HCT116 (cell line): ENCODE measurements around the gene ASB14. TPM values are rescaled to one million over a fixed set of nuclear protein-coding genes. Genes with fewer than 3 reads are reported as not detected.
"Not testable (repeated sequence)": the region's sequence is repeated elsewhere in the genome, so short reads cannot be mapped to it uniquely, and the experiment has no call there.

Experiments used
- ATAC-seq: fragments of 200-7000 bp; cut with Tn5 transposase; 2 replicates; pipeline ENCODE4 v1.9.1; 2020; ENCODE audit warnings: mild to moderate bottlenecking, moderate library complexity
- BruUV-seq: library from RNA; stranded (reverse); fragments of 400-500 nt; replicated peaks from 2 replicates; lab custom pipeline; 2021; lab: Mats Ljungman, UMichigan
- CTCF ChIA-PET: fragments of 300-600 bp; sonication (Branson Sonifier 250); formaldehyde crosslinking; loops from one replicate; lab custom pipeline; 2021; ENCODE audit warnings: antibody characterized with exemption; lab: Charles Lee
- POLR2A ChIA-PET: fragments of 300-600, 350-600 bp; sonication (Branson Sonifier 250); formaldehyde crosslinking; loops from one replicate; lab custom pipeline; 2021; ENCODE audit warnings: antibody characterized with exemption; lab: Charles Lee
- RAD21 ChIA-PET, 2 experiments: fragments of 300-600 bp; sonication (Branson Sonifier 250); formaldehyde crosslinking; loops; one replicate each; lab custom pipeline; 2023; ENCODE audit warnings: low total read pairs in 2 of 2; ENCODE audit not compliant: uncharacterized antibody in 2 of 2, unreplicated experiment in 2 of 2, low non-redundant PET in 1 of 2; lab: Charles Lee
- DNase-seq: peaks from one replicate; pipeline ENCODE4 v3.0.0-alpha.2; 2010; ENCODE audit warnings: low read depth, low spot score
- H2AFZ ChIP-seq: fragments of 200-600 bp; shearing (Covaris generic), sonication (generic); 2 replicates; pipeline ENCODE4 v1.6.1; 2017; ENCODE audit warnings: low read depth, mixed run types, mixed read lengths, antibody characterized with exemption, low read length; ENCODE audit not compliant: poor library complexity, severe bottlenecking
- H3K27ac ChIP-seq: 2 replicates; pipeline ENCODE4 v1.5.1; 2012; ENCODE audit warnings: low read depth, low read length
- H3K27me3 ChIP-seq: fragments of 200-600 bp; sonication (generic); 2 replicates; pipeline ENCODE4 v1.6.1; 2016; ENCODE audit warnings: mixed run types, low read length, mixed read lengths; ENCODE audit not compliant: insufficient read depth
- H3K36me3 ChIP-seq, 2 experiments: fragments of 200-500 bp in 1 of 2; fragments of 200-600 bp in 1 of 2; sonication (Bioruptor generic) in 1 of 2; sonication (generic) in 1 of 2; 2 replicates each; pipeline versions ENCODE4 v1.5.1 to v1.6.1; 2014 to 2016; ENCODE audit warnings: low read length in 2 of 2, inconsistent platforms in 1 of 2, mixed read lengths in 1 of 2, mixed run types in 1 of 2; ENCODE audit not compliant: insufficient read depth in 2 of 2, control insufficient read depth in 1 of 2
- H3K4me1 ChIP-seq, 2 experiments: fragments of 200-600 bp in 1 of 2; sonication (generic) in 1 of 2; 2 replicates each; pipeline versions ENCODE4 v1.5.1 to v1.6.1; 2012 to 2017; ENCODE audit warnings: low read length in 2 of 2, inconsistent platforms in 1 of 2, mild to moderate bottlenecking in 1 of 2, mixed read lengths in 1 of 2, mixed run types in 1 of 2, moderate library complexity in 1 of 2; ENCODE audit not compliant: insufficient read depth in 2 of 2, control insufficient read depth in 1 of 2
- H3K4me2 ChIP-seq: fragments of 200-600 bp; sonication (generic); 2 replicates; pipeline ENCODE4 v1.6.1; 2017; ENCODE audit warnings: mixed run types, low read length, mixed read lengths
- H3K4me3 ChIP-seq, 2 experiments: fragments of 200-600 bp in 1 of 2; sonication (generic) in 1 of 2; replicated peaks in 1 of 2; 2 replicates each; pipeline ENCODE4 v1.5.1; 2011 to 2016; ENCODE audit warnings: low read length in 2 of 2, control low read depth in 1 of 2, low read depth in 1 of 2, mild to moderate bottlenecking in 1 of 2, mixed read lengths in 1 of 2, mixed run types in 1 of 2
- H3K79me2 ChIP-seq: fragments of 200-600 bp; sonication (generic); 2 replicates; pipeline ENCODE4 v1.6.1; 2017; ENCODE audit warnings: mild to moderate bottlenecking, mixed run types, low read length, moderate library complexity, mixed read lengths; ENCODE audit not compliant: insufficient read depth
- H3K9ac ChIP-seq: fragments of 200-600 bp; sonication (generic); 2 replicates; pipeline ENCODE4 v1.6.1; 2016; ENCODE audit warnings: low read length, mixed read lengths
- H3K9me2 ChIP-seq: fragments of 200-600 bp; sonication (generic), shearing (Covaris generic); 2 replicates; pipeline ENCODE4 v1.6.1; 2017; ENCODE audit warnings: mixed run types, mild to moderate bottlenecking, moderate library complexity; ENCODE audit not compliant: insufficient read depth
- H3K9me3 ChIP-seq, 2 experiments: fragments of 200-500 bp in 1 of 2; fragments of 200-600 bp in 1 of 2; sonication (Bioruptor generic) in 1 of 2; sonication (generic) in 1 of 2; 2 replicates each; pipeline ENCODE4 v1.6.1; 2014 to 2017; ENCODE audit warnings: low read length in 2 of 2, mixed read lengths in 2 of 2, inconsistent platforms in 1 of 2, low read depth in 1 of 2, mild to moderate bottlenecking in 1 of 2, mixed run types in 1 of 2, moderate library complexity in 1 of 2; ENCODE audit not compliant: control insufficient read depth in 1 of 2, insufficient read depth in 1 of 2
- H4K20me1 ChIP-seq: fragments of 200-600 bp; sonication (generic), shearing (Covaris generic); 2 replicates; pipeline ENCODE4 v1.6.1; 2017; ENCODE audit warnings: mixed run types, mild to moderate bottlenecking, moderate library complexity; ENCODE audit not compliant: insufficient read depth
- CEBPB ChIP-seq: IDR thresholded peaks from 2 replicates; pipeline ENCODE4 v1.6.1; 2012; ENCODE audit warnings: low read depth
- ELF1 ChIP-seq: IDR thresholded peaks from 2 replicates; pipeline ENCODE4 v1.6.1; 2012; ENCODE audit warnings: low read depth, borderline replicate concordance
- EZH2 ChIP-seq: fragments of 200-600 bp; sonication (generic); IDR thresholded peaks from 2 replicates; pipeline ENCODE4 v1.6.1; 2017; ENCODE audit warnings: antibody characterized with exemption, mixed run types
- FOSL1 ChIP-seq: IDR thresholded peaks from 2 replicates; pipeline ENCODE4 v1.6.1; 2012; ENCODE audit warnings: low read depth
- MAX ChIP-seq: IDR thresholded peaks from 2 replicates; pipeline ENCODE4 v1.6.1; 2012
- POLR2A ChIP-seq: IDR thresholded peaks from 2 replicates; pipeline ENCODE4 v1.7.0; 2011; ENCODE audit warnings: borderline replicate concordance; ENCODE audit not compliant: insufficient read depth, insufficient read length; ENCODE audit errors: extremely low read depth
- REST ChIP-seq: IDR thresholded peaks from 2 replicates; pipeline ENCODE4 v1.6.1; 2012; ENCODE audit warnings: low read depth
- SIN3A ChIP-seq: IDR thresholded peaks from 2 replicates; pipeline ENCODE4 v1.6.1; 2012; ENCODE audit warnings: low read depth
- ZFX ChIP-seq: fragments of 450-650 bp; IDR thresholded peaks from 2 replicates; pipeline ENCODE4 v1.6.1; 2017
- intact Hi-C: fragments of 100-400 bp; cut with micrococcal nuclease; formaldehyde crosslinking; loops from 2 replicates; pipeline ENCODE4 v1.10.0; 2022
- total RNA-seq: library from RNA; stranded (reverse); gene quantifications from one replicate; pipeline ENCODE4 v1.2.1, GENCODE V29; 2021; ENCODE audit not compliant: unreplicated experiment

ASB14 gene
- total RNA-seq, 1 experiment from 2014 or later: not detected

GRCh38 chr3:57309769-57310360 is 17.4 kb upstream of the ASB14 start:
- no peak for DNase-seq
- H3K4me1 ChIP-seq: no peaks in the 10 kb centered on the region
- TF ChIP-seq POLR2A (no peak), REST (no peak), ELF1 (no peak), MAX (no peak), EZH2 (no peak), ZFX (no peak), FOSL1 (no peak), CEBPB (no peak), SIN3A (no peak)
- no peak overlapping the region for H3K4me3 ChIP-seq
- ChIA-PET CTCF (no interaction called here), POLR2A (no interaction called here), RAD21 (no interaction called here)
- H3K4me2 ChIP-seq: no peak overlapping the region
- no peaks in the 10 kb centered on the region for H3K36me3 ChIP-seq
- ATAC-seq: no peak
- no peaks in the 10 kb centered on the region for H3K27me3 ChIP-seq
- H3K9ac ChIP-seq: no peak overlapping the region
- H3K79me2 ChIP-seq: no peaks in the 10 kb centered on the region
- H3K9me2 ChIP-seq: no peaks in the 10 kb centered on the region
- no peaks in the 10 kb centered on the region for H4K20me1 ChIP-seq
- H2AFZ ChIP-seq: no peak overlapping the region
- H3K9me3 ChIP-seq: no peaks in the 10 kb centered on the region
- H3K27ac ChIP-seq: no peak overlapping the region
- intact Hi-C loops: no loop called here
- BruUV-seq: no TSS peak

- DNase-seq, H3K4me3 ChIP-seq, H3K27me3 ChIP-seq, RAD21 ChIA-PET, H3K9ac ChIP-seq, H4K20me1 ChIP-seq, H2AFZ ChIP-seq, CTCF ChIA-PET, intact Hi-C loops, POLR2A ChIA-PET, H3K36me3 ChIP-seq, BruUV-seq, H3K4me1 ChIP-seq, H3K9me2 ChIP-seq, H3K79me2 ChIP-seq, H3K9me3 ChIP-seq, H3K27ac ChIP-seq: not testable (repeated sequence)
- ATAC-seq: peak; percentile 42; the same call in 1 of the 2 replicates
- H3K4me2 ChIP-seq: 0 out of 2 replicates have a peak overlapping the region, but pooled peaks have one; percentile 12
Observed at GRCh38 chr3:57303520-57303919, 11.0 kb upstream of the ASB14 start.
